GM12801 (cell line): Measurements from ENCODE around the gene EFNB3.

ENCODE experiments used
- CTCF ChIP-seq: IDR thresholded peaks from one replicate; pipeline ENCODE4 v1.5.1; 2011; ENCODE audit warnings: control low read depth; ENCODE audit not compliant: insufficient read length; ENCODE audit errors: extremely low read depth

EFNB3 gene

GRCh38 chr17:7687908-7688807 is 16.8 kb upstream of the EFNB3 start, which contains the start of gene WRAP53:
WRAP53 (plus strand) TSS chr17:7688477; CDS start chr17:7688649, 172 bp downstream.
- TF ChIP-seq CTCF, result peak; percentile 27

GRCh38 chr17:7688808-7689316 is 16.1 kb upstream of the EFNB3 start:
- TF ChIP-seq CTCF, result no peak

- no peak for TF ChIP-seq CTCF
Observed at GRCh38 chr17:7695586-7695985, 9.4 kb upstream of the EFNB3 start.

GRCh38 chr17:7697828-7698588 is 7.0 kb upstream of the EFNB3 start:
- no peak for TF ChIP-seq CTCF

GRCh38 chr17:7700510-7700909 is 4.5 kb upstream of the EFNB3 start:
- TF ChIP-seq CTCF, result no peak

- no peak for TF ChIP-seq CTCF
Observed at GRCh38 chr17:7701681-7702080, 3.3 kb upstream of the EFNB3 start.

GRCh38 chr17:7702776-7703175 is 2.2 kb upstream of the EFNB3 start:
- TF ChIP-seq CTCF, result no peak
